BLaER1 treated with 17β-estradiol and CSF1 and Interleukin-3, amounts not matched to agents 10 nM and 100 nM (cell line): ENCODE results near the gene ANGPTL8.

ENCODE experiments used
- H3K27ac ChIP-seq, 11 experiments: shearing (Covaris generic); formaldehyde crosslinking; 2 replicates each; pipeline ENCODE4 v1.8.1; 2022
- H3K27me3 ChIP-seq, 11 experiments: shearing (Covaris generic); formaldehyde crosslinking; 2 replicates each; pipeline ENCODE4 v1.8.1; 2022
- H3K36me3 ChIP-seq, 11 experiments: shearing (Covaris generic); formaldehyde crosslinking; 2 replicates each; pipeline ENCODE4 v1.8.1; 2022
- H3K4me1 ChIP-seq, 10 experiments: shearing (Covaris generic); formaldehyde crosslinking; 2 replicates each; pipeline ENCODE4 v1.8.1; 2022
- H3K4me2 ChIP-seq, 11 experiments: shearing (Covaris generic); formaldehyde crosslinking; 2 replicates each; pipeline ENCODE4 v1.8.1; 2022
- H3K4me3 ChIP-seq, 10 experiments: shearing (Covaris generic); formaldehyde crosslinking; 2 replicates each; pipeline ENCODE4 v1.8.1; 2022
- H3K9ac ChIP-seq, 11 experiments: shearing (Covaris generic); formaldehyde crosslinking; 2 replicates each; pipeline ENCODE4 v1.8.1; 2022
- H3K9me3 ChIP-seq, 11 experiments: shearing (Covaris generic); formaldehyde crosslinking; replicated peaks in 1 of 11; 2 replicates each; pipeline ENCODE4 v1.8.1; 2022
- H4K20me1 ChIP-seq, 11 experiments: shearing (Covaris generic); formaldehyde crosslinking; 2 replicates each; pipeline ENCODE4 v1.8.1; 2022
- Cebpa-rat ChIP-seq, 11 experiments: shearing (Covaris generic); IDR thresholded peaks; 2 replicates each; pipeline ENCODE4 v1.8.1; 2022

Gene ANGPTL8

GRCh38 chr19:11274533-11275086 lies 35.2 kb downstream of the ANGPTL8 start:
- H3K27me3 ChIP-seq, result peaks cover 54 to 97% (median 81%) of the 10 kb centered on the region in 11 experiments
- no peak for TF ChIP-seq Cebpa-rat (IDR thresholded peaks at IDR 0.05)
- H3K4me1 ChIP-seq, result peaks cover 9 to 16% (median 13%) of the 10 kb centered on the region in 10 experiments
- H3K36me3 ChIP-seq, result no peaks in the 10 kb centered on the region
- H3K4me3 ChIP-seq, result no peak overlapping the region
- H3K27ac ChIP-seq, result no peak overlapping the region
- no peak overlapping the region for H3K9ac ChIP-seq
- H3K4me2 ChIP-seq, result no peak overlapping the region
- H4K20me1 ChIP-seq, result peaks cover 3 to 24% (median 13%) of the 10 kb centered on the region in 11 experiments; a peak in 20 of 22 replicates
- peaks cover 10 to 24% (median 19%) of the 10 kb centered on the region in 11 experiments; a peak in 20 of 22 replicates for H3K9me3 ChIP-seq

- H3K9ac ChIP-seq, result no peak overlapping the region
- H3K4me2 ChIP-seq, result peak overlapping the region; percentile 53 to 76 (median 67); a peak in 18 of 22 replicates
- H3K27me3 ChIP-seq, result peaks cover 85 to 93% (median 89%) of the 10 kb centered on the region in 11 experiments
- no peaks in the 10 kb centered on the region for H3K36me3 ChIP-seq
- H3K9me3 ChIP-seq, result peaks cover 10 to 24% (median 19%) of the 10 kb centered on the region in 11 experiments; a peak in 20 of 22 replicates
- peaks cover 5 to 57% (median 22%) of the 10 kb centered on the region in 11 experiments; a peak in 20 of 22 replicates for H4K20me1 ChIP-seq
- no peak overlapping the region for H3K27ac ChIP-seq
- TF ChIP-seq Cebpa-rat (IDR thresholded peaks at IDR 0.05), result no peak
- no peak overlapping the region for H3K4me3 ChIP-seq
- H3K4me1 ChIP-seq, result peaks cover 16 to 25% (median 22%) of the 10 kb centered on the region in 10 experiments
These were observed 39.3 kb downstream of the ANGPTL8 start for GRCh38 chr19:11278670-11279069.

GRCh38 chr19:11279505-11280236 lies 40.3 kb downstream of the ANGPTL8 start:
- peak overlapping the region; percentile 53 to 76 (median 68) for H3K4me2 ChIP-seq
- TF ChIP-seq Cebpa-rat (IDR thresholded peaks at IDR 0.05), result no peak

GRCh38 chr19:11281356-11282049 lies 42.1 kb downstream of the ANGPTL8 start:
- H3K9ac ChIP-seq, result no peak overlapping the region
- TF ChIP-seq Cebpa-rat (IDR thresholded peaks at IDR 0.05), result no peak
- H3K36me3 ChIP-seq, result no peaks in the 10 kb centered on the region
- no peak overlapping the region for H3K27ac ChIP-seq
- peaks cover 9 to 14% (median 13%) of the 10 kb centered on the region in 11 experiments; a peak in 20 of 22 replicates for H3K9me3 ChIP-seq
- no peak overlapping the region for H3K4me2 ChIP-seq
- H3K4me1 ChIP-seq, result peaks cover 19 to 38% (median 29%) of the 10 kb centered on the region in 10 experiments
- peaks cover 5 to 52% (median 22%) of the 10 kb centered on the region in 11 experiments; a peak in 20 of 22 replicates for H4K20me1 ChIP-seq
- H3K27me3 ChIP-seq, result peaks cover 83 to 94% (median 91%) of the 10 kb centered on the region in 11 experiments
- H3K4me3 ChIP-seq, result no peak overlapping the region

More at GRCh38 chr19:11279505-11280236, 40.3 kb downstream of the ANGPTL8 start:
- peaks cover 85 to 93% (median 89%) of the 10 kb centered on the region in 11 experiments for H3K27me3 ChIP-seq
- no peak overlapping the region for H3K9ac ChIP-seq
- H3K27ac ChIP-seq, result no peak overlapping the region; a peak in 1 of 22 replicates
- H3K4me3 ChIP-seq, result no peak overlapping the region
- no peaks in the 10 kb centered on the region for H3K36me3 ChIP-seq
- peaks cover 10 to 18% (median 14%) of the 10 kb centered on the region in 11 experiments; a peak in 20 of 22 replicates for H3K9me3 ChIP-seq
- peaks cover 5 to 53% (median 22%) of the 10 kb centered on the region in 11 experiments; a peak in 20 of 22 replicates for H4K20me1 ChIP-seq
- peaks cover 16 to 25% (median 22%) of the 10 kb centered on the region in 10 experiments for H3K4me1 ChIP-seq

GRCh38 chr19:11284515-11284914 lies 45.1 kb downstream of the ANGPTL8 start:
- Histone ChIP-seq H3K9ac (no peak overlapping the region), H3K36me3 (no peaks in the 10 kb centered on the region), H3K9me3 (no peaks in the 10 kb centered on the region), H3K27me3 (peaks cover 67 to 94% (median 83%) of the 10 kb centered on the region in 11 experiments), H3K4me2 (no peak overlapping the region), H3K4me3 (no peak overlapping the region), H3K27ac (no peak overlapping the region), H3K4me1 (peaks cover 16 to 44% (median 26%) of the 10 kb centered on the region in 10 experiments), H4K20me1 (peaks cover 2 to 37% (median 9%) of the 10 kb centered on the region in 11 experiments; a peak in 19 of 22 replicates)
- TF ChIP-seq Cebpa-rat (IDR thresholded peaks at IDR 0.05), result no peak

- Histone ChIP-seq H3K36me3 (no peaks in the 10 kb centered on the region), H4K20me1 (peaks cover 0 to 23% (median 0%) of the 10 kb centered on the region in 11 experiments; a peak in 5 of 22 replicates), H3K4me1 (peaks cover 8 to 50% (median 25%) of the 10 kb centered on the region in 10 experiments; a peak in 19 of 20 replicates), H3K27ac (no peak overlapping the region), H3K9me3 (no peaks in the 10 kb centered on the region), H3K27me3 (peaks cover 56 to 81% (median 71%) of the 10 kb centered on the region in 11 experiments), H3K4me2 (peak overlapping the region; percentile 15 to 82 (median 71); a peak in 20 of 22 replicates), H3K4me3 (no peak overlapping the region; a peak in 1 of 20 replicates), H3K9ac (peak overlapping the region in 1 of 11 experiments; percentile 41; a peak in 1 of 22 replicates)
- no peak for TF ChIP-seq Cebpa-rat (IDR thresholded peaks at IDR 0.05)
These were observed 47.0 kb downstream of the ANGPTL8 start for GRCh38 chr19:11286312-11286974.

- no peak overlapping the region for H3K9ac ChIP-seq
- no peak for TF ChIP-seq Cebpa-rat (IDR thresholded peaks at IDR 0.05)
- H3K36me3 ChIP-seq, result no peaks in the 10 kb centered on the region
- H3K27ac ChIP-seq, result no peak overlapping the region
- H3K27me3 ChIP-seq, result peaks cover 37 to 62% (median 55%) of the 10 kb centered on the region in 11 experiments
- H4K20me1 ChIP-seq, result peaks cover 0 to 7% (median 0%) of the 10 kb centered on the region in 11 experiments; a peak in 2 of 22 replicates
- no peak overlapping the region for H3K4me2 ChIP-seq
- no peaks in the 10 kb centered on the region for H3K9me3 ChIP-seq
- peaks cover 13 to 69% (median 43%) of the 10 kb centered on the region in 10 experiments; a peak in 19 of 20 replicates for H3K4me1 ChIP-seq
- H3K4me3 ChIP-seq, result no peak overlapping the region
These were observed 48.9 kb downstream of the ANGPTL8 start for GRCh38 chr19:11288349-11288748.

GRCh38 chr19:11290256-11290655 lies 50.8 kb downstream of the ANGPTL8 start:
- TF ChIP-seq Cebpa-rat (IDR thresholded peaks at IDR 0.05), result no peak
- peaks cover 22 to 84% (median 60%) of the 10 kb centered on the region in 10 experiments; a peak in 19 of 20 replicates for H3K4me1 ChIP-seq
- no peaks in the 10 kb centered on the region for H4K20me1 ChIP-seq
- H3K27ac ChIP-seq, result no peak overlapping the region
- no peaks in the 10 kb centered on the region for H3K9me3 ChIP-seq
- peaks cover 18 to 43% (median 36%) of the 10 kb centered on the region in 11 experiments; a peak in 21 of 22 replicates for H3K27me3 ChIP-seq
- H3K4me2 ChIP-seq, result peak overlapping the region in 4 of 11 experiments; percentile 15 to 38 (median 24); a peak in 5 of 22 replicates
- H3K4me3 ChIP-seq, result no peak overlapping the region
- no peak overlapping the region for H3K9ac ChIP-seq
- H3K36me3 ChIP-seq, result no peaks in the 10 kb centered on the region
